Measurements from ENCODE around the gene COX6B2.

The COX6B2 gene

DNA sequence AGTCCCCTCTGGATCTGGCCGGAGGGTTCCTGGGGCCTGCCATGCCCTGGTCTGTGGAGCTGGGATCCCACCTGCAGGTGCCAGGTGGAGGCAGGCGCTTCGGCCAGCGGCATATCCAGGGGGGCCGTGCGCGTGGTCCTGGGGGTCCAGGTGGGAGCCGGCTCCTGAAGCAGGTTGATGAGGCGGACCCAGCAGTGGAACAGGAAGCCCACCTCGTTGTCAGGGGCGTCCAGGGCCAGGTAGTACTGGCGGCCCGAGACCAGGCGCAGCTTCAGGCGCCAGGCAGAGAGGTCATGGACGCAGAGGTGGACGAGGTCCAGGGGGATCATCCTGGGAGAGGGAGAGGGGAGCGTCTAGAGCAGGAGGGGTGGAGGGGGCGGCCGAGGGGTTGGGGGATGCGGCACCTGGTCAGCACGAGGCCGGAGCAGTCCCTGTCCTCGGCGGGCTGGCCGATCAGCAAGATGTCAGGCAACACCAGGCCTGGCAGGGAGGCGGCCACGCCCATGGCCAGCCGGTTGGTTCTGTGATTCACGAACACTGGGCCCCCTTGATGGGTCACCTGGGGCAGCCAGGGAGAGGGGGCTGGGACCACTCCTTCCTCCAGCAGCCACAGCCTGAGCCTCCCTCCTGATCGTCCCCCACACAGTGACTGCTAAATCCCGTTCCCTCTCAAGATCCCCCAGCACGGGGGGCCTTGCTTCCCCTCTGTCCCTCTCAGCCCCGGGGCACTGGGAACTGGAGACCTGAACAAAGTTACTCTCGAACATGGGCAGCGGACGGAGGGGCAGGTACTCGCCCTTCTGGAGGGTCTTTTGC is 7.9 kb upstream of the COX6B2 start:
- DNase-seq (ENCODE audit: low spot score) = no peak

GRCh38 chr19:55360902-55361301 is 6.4 kb upstream of the COX6B2 start:
- no peak for DNase-seq (ENCODE audit: low spot score)

GRCh38 chr19:55358943-55359908 is 4.7 kb upstream of the COX6B2 start:
- no peak for DNase-seq (ENCODE audit: low spot score)

GRCh38 chr19:55358493-55358892 is 4.0 kb upstream of the COX6B2 start:
- DNase-seq (ENCODE audit: low spot score) = no peak

DNA sequence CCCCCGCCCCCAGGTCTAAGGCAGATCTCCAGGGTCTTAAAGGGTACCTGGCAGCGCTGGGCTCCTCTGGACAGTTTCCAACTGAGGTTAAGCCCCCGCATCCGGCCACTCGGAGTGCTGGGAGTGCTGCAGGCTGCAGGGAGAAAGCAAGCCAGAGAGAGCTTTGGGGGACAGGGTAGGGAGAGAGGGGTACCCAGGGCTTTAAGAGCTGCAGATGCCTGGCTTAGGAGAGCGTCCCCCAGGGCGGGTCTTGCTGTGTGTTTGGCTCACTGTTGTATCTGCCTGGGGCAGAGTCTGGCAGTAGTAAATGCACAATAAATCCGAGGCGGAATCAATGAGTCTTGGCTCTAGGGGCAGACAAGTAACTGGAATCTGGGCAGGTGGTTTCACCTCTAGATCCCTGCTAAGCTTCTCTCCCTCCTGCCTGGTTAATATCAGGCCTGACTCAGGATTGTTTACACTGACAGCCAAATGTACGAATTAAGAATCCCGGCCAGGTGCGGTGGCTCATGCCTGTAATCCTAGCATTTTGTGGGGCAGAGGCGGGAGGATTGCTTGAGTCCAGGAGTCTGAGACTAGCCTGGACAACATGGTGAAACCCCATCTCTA is 798 bp upstream of the COX6B2 start:
- DNase-seq (ENCODE audit: low spot score) = no peak

GRCh38 chr19:55353803-55354697 is 469 bp downstream of the COX6B2 start:
- DNase-seq (ENCODE audit: low spot score) = no peak

GRCh38 chr19:55353356-55353802 is 1.1 kb downstream of the COX6B2 start:
- DNase-seq (ENCODE audit: low spot score) = no peak

DNA sequence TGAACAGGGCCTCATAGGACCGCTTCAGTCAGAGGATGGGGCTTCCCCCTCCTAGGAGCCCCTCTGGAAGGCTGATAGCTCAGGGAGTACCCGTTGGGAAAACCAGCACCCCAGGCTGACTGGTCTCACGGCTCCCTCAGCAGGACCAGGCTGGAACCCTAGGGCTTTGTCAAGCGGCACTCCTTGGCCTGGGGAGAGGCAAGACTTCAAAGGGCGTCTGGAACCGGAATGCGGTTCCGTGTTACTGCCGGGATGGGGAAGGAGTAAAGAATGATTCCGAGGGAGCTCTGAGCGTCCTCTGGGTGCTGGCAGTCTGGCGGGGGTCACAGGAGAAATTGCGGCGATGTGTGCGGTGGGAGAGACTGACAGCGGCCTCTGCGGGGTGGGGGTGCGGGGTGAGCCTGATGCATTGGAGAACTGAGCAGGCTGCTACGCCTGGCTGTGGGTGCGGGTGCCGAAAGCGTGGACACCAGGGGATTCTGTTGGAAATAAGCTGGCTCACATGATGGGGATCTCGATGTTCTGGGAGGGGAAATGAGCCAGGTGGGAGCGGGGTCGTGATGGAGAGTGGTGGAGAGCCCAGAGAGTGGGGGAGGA is 1.9 kb downstream of the COX6B2 start:
- no peak for DNase-seq (ENCODE audit: low spot score)

GRCh38 chr19:55352040-55352439 is 2.5 kb downstream of the COX6B2 start:
- DNase-seq (ENCODE audit: low spot score) = no peak

- DNase-seq (ENCODE audit: low spot score) = no peak
Observed at GRCh38 chr19:55350620-55351315, 3.8 kb downstream of the COX6B2 start.

GRCh38 chr19:55348317-55349034 is 6.0 kb downstream of the COX6B2 start:
- peak; percentile 59 for DNase-seq (ENCODE audit: low spot score)

DNA sequence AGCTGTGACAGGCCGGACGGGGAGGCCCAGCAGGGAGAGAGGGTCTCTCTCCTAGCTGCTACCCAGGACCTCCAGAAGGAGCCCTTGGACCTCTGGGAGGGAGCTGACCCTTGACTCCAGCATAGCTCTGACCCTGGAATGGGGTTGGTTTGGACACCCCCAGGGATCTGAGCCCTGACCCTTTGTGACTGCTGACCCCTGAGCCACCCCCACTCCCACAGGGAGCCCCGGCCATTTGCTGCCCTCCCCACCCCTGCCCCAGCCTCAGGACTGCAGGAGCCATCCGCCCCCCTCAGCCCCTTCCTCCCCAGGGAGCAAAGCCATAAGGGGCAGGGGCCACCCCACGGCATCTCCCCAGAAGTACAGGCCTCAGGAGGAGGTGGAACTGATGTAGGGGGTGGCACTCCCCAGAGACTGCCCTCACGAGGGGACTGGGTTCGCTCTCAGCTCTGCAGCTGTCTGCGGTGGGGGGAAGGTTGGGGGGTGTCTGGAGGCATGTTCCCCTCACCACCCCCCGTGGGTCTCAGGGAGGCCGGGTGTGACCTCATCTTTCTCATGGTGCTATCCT is 7.0 kb downstream of the COX6B2 start:
- DNase-seq (ENCODE audit: low spot score) = no peak

GRCh38 chr19:55346725-55347441 is 7.6 kb downstream of the COX6B2 start:
- DNase-seq (ENCODE audit: low spot score) = no peak

DNA sequence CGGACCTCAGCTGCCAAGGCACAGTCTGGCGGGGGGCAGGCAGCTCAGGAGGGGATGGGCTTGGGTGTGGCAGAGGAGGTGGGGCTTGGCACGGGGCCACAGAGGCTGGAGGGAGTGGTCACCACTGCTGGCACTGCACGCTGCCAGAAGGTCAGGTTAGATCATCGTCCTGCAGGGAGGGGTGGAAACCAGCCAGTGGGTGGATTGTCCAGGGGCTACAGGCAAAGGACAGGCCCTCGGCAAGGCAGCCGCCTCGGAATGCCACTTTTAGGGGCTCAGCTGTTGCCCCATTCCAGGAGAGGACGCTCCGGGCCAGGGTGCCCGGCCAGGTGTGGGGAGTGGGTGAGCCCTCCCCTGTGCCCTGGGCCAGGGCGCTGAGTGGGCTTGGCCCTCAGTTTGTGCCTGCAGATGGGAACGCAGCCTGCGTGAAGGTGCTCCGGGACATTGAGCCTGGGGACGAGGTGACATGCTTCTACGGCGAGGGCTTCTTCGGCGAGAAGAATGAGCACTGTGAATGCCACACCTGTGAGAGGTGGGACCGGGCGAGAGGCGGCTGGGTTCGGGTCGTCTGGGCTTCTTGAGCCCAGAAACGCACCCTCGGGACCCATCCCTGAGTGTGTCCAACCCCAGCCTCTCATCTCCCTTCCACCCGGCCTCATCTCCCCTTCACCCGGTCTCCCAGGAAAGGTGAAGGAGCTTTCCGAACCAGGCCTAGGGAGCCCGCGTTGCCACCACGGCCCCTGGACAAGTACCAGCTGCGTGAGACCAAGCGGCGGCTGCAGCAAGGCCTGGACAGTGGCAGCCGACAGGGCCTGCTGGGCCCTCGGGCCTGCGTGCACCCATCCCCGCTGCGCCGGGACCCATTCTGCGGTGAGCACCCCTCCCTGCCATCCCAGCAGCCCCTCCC is 8.4 kb downstream of the COX6B2 start:
- DNase-seq (ENCODE audit: low spot score) = peak; percentile 80

DNA sequence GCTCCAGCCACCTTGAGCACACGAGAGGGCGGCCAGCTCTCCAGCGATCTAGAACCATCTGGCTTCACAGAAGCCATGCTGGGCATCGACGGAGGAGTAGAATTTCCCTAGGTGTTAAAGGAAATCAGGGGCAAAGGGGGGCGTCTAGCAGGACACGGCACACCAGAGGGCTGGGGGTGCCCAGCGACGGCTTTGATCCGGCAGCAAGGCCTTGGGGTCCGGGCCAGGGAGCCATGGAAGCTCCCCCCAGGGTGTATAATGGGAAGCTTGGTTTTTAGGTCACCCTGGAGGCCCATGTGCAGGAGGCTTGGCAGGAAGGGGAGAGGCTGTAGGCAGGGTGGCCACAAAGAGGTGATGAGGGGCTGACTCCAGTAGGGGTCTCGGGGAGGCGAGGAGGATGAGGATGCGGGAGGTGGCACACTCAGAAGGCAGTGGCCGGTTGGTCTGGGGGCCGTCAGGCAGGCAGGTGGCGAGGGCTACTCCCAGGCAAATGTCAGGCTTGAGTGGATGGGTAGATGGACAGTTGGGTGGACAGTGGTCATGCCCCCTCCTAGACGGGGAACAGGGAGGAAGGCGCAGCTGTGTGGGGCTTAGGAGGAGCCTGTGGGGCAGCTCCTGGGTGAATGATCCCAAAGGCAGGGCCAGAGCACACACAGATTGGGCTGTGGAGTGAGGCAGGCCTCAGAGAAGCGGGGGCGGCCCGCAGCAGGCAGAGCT is 9.3 kb downstream of the COX6B2 start:
- no peak for DNase-seq (ENCODE audit: low spot score)

DNA sequence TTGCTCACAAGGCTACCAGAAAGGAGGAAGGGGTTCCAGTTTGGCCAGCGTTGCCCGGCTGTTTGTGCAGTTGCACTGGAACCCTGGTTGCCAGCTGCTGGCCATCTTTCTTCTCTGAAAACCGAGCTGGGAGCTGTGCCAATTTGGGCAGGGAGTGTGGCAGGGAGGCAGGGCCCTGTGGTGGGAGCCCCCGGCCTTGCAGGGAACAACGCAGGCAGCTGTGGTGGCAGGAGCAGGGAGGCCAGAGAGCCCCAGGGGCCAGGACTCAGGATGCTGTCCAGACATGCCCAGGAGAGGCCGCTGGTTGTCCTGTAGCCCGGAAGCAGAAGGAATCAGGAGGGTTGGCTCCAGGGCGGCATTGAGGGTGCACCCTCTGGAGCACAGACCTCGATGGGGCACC is 10.1 kb downstream of the COX6B2 start:
- no peak for DNase-seq (ENCODE audit: low spot score)
